Epithelial cell of proximal tubule (primary cell): Measurements from ENCODE around the gene TTC28. TPM values are rescaled to one million over a fixed set of nuclear protein-coding genes. Genes with fewer than 3 reads are reported as not detected.

Experiments
- DNase-seq: peaks from one replicate; pipeline ENCODE4 v3.0.0-alpha.2; 2011; ENCODE audit warnings: low read depth
- H3K4me3 ChIP-seq: 2 replicates; pipeline ENCODE4 v1.5.1; 2011; ENCODE audit warnings: low read depth, mild to moderate bottlenecking, low read length
- total RNA-seq: library from RNA; depleted of rRNA; stranded (reverse); fragments of >200 nt; gene quantifications from 2 replicates; pipeline ENCODE4 v1.2.3, GENCODE V29; 2015
- TF ChIP-seq, protein P1 (sequence below): conservative IDR thresholded peaks from 2 replicates; pipeline ENCODE4 v1.5.1; 2012; ENCODE audit warnings: low read depth, mild to moderate bottlenecking, low read length

TTC28 gene
- total RNA-seq, 1 donor from 2014 or later = 3.7 TPM

DNA sequence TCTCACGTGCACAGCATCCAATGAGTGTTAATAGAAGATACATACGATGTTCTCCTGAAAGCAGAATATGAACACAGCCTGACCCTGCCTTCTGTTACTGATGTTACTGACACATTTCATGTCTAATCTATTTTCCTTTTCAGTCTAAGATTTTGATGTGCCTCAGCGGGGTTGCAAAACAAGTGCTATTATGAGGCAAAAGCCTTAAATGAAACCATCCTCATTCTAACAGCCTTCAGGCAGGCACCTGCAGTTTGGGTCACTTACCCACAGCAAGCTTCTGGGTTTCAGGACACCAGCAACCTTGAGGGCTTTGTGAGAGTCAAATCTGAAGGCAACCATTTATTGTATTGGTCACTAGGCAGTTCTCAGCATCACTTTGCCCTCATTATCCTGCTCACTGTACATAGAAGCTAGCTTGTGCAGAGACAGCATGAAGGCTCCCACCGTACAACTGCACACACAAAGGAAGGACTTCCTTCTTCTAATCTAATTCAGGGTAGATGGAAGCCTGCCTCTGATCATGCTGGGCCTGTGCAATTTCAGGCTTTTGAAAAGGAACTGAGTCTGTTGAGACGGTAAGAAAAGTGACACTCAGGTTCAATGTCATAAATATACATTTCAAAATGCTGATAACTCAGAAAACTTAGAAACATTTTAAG lies 577.4 kb downstream of the TTC28 start:
- DNase-seq = no peak
- TF ChIP-seq, protein P1, sequence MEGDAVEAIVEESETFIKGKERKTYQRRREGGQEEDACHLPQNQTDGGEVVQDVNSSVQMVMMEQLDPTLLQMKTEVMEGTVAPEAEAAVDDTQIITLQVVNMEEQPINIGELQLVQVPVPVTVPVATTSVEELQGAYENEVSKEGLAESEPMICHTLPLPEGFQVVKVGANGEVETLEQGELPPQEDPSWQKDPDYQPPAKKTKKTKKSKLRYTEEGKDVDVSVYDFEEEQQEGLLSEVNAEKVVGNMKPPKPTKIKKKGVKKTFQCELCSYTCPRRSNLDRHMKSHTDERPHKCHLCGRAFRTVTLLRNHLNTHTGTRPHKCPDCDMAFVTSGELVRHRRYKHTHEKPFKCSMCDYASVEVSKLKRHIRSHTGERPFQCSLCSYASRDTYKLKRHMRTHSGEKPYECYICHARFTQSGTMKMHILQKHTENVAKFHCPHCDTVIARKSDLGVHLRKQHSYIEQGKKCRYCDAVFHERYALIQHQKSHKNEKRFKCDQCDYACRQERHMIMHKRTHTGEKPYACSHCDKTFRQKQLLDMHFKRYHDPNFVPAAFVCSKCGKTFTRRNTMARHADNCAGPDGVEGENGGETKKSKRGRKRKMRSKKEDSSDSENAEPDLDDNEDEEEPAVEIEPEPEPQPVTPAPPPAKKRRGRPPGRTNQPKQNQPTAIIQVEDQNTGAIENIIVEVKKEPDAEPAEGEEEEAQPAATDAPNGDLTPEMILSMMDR = no peak
- no peak overlapping the region for H3K4me3 ChIP-seq

DNA sequence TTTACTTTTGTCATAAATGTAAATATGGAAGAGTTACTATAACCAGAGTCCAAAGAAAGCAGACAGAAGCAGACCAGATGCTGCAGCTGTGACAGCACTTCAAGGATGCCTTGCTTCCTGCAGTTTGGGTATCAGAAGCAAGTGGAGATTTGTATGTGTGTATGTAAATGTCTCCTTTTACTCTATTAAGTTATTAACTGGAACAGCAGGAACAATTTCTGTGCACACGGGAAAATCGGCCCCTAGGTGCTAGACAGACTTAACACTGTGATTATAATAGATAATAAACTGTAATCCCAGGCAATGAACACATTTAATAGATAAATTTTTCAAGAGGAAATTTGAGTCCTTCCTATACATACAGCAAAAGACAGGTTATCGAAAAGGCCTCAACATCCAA lies 582.0 kb downstream of the TTC28 start:
- TF ChIP-seq, protein P1 = no peak
- DNase-seq = no peak
- H3K4me3 ChIP-seq = no peak overlapping the region

DNA sequence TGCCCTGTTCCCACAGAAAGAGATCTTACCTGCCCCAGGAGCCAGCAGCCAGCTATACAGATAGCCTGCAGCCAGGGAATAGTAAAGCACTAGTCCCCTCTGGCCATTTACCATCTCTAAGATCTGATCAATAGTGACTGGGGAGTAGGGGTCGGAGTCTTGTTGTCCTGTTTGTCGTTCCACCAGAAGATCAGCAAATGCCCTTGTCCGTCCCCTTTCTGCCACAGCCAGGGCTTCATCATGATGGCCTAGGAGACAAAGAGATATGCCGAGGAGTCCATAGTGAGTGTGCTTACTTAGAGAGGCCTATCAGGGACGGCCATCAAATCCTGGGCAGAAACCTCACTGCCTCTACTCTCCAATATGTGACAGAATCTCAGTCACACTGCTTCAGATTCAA lies 583.5 kb downstream of the TTC28 start:
- H3K4me3 ChIP-seq = no peak overlapping the region
- TF ChIP-seq, protein P1 = no peak
- DNase-seq = no peak

DNA sequence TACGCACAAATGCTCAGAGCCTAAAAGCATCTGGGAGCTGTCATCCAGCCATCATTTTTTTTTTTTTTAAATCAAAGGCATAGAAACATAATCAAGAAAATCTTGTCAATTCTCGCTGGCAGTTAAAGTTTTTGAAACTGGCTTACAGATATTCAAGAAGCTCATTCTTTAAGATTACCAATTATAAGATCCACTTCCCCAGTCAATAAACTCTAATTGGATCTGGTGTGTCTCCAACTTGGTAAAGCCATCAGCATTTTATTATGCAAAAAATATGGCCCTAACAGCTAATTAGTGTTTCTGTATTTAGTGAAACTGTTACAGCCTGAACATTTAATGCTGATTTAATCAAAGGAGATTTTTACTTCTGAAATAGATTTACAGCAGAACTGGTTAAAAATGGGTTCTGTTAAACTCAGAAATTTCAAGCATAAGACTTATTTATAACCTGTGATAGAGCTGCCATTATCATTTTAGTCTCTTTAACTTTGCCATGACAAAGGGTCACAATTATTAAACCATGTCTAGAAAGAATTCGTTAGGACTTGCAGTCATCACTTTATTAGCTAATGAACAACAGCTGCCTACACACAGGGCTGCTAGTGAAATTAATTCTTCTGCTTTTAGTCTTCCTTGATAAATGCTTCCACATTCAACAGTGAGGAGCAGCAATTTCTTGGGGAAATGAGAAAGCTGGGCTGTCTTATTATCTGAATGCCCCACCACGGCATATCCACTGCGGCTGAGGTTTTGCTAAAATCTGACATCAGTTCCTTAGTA lies 584.1 kb downstream of the TTC28 start:
- TF ChIP-seq, protein P1 = no peak

DNA sequence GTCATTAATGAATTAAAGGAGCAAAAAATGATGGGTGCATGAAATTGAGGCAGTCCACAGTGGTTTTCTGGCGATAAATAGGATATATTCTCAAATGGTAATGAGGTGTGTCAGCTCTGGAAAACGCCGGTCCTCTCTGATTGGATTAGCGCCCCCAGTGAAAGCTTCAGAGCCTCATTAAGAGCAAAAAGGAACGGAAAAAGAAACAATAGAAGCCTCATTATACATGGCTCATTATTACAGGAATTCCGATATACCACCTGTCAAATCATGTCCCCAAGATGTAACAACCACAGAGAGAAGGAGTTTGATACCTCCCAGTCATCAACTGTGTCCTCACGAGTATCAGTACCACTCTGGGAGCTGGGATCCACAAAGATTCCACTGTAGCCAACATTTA lies 584.9 kb downstream of the TTC28 start:
- TF ChIP-seq, protein P1 = no peak
- DNase-seq = no peak
- no peak overlapping the region for H3K4me3 ChIP-seq

More for the DNA sequence above, 584.1 kb downstream of the TTC28 start:
- H3K4me3 ChIP-seq = no peak overlapping the region
- no peak for DNase-seq

DNA sequence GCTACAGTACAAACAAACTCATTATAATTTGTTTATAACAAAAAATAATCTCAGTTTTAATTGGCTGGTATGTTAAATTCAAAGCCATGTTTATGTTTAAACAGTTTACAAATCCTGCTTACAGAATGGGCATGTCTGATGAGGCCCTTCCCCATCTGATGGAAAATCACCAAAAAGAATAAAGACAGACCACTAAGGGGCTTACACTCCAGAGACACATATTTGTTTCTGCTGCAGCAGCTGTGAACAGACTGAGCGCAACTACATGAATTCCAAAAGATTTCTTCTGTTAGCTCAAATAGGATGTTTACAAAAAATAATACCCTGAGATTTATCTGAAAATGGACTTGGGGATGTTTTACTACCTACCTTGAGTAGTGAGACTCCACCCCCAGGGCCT lies 585.9 kb downstream of the TTC28 start:
- no peak overlapping the region for H3K4me3 ChIP-seq
- TF ChIP-seq, protein P1 = no peak
- DNase-seq = no peak
